HEK293 (cell line): ENCODE data around the gene TACC2.

Experiments used
- CTCF ChIA-PET: fragments of 350-600 bp; formaldehyde crosslinking; extraction: SDS; loops from one replicate; lab custom pipeline; 2021; ENCODE audit warnings: antibody characterized with exemption; lab: Yijun Ruan, JAX
- POLR2A ChIA-PET: fragments of 300-600 bp; formaldehyde crosslinking; extraction: SDS; loops from one replicate; lab custom pipeline; 2020; ENCODE audit warnings: antibody characterized with exemption, inconsistent platforms; lab: Yijun Ruan, JAX
- H3K27ac ChIP-seq: fragments of 200-500 bp; sonication (Bioruptor generic); 2 replicates; pipeline ENCODE4 v1.5.1; 2014; ENCODE audit warnings: low read depth, low read length, control low read depth, inconsistent platforms; ENCODE audit errors: extremely low read depth
- H3K36me3 ChIP-seq, 2 experiments: fragments of 200-500 bp in 1 of 2; sonication (Bioruptor generic) in 1 of 2; 1 replicate in 1 of 2; 2 replicates in 1 of 2; pipeline ENCODE4 v1.5.1; 2014 to 2017; ENCODE audit warnings: inconsistent platforms in 2 of 2, low read length in 2 of 2; ENCODE audit not compliant: control insufficient read depth in 2 of 2, insufficient read depth in 1 of 2
- H3K4me1 ChIP-seq: fragments of 200-500 bp; sonication (Bioruptor generic); 2 replicates; pipeline ENCODE4 v1.5.1; 2014; ENCODE audit warnings: mild to moderate bottlenecking, low read length, inconsistent platforms; ENCODE audit not compliant: control insufficient read depth, insufficient read depth
- H3K4me3 ChIP-seq: 2 replicates; pipeline ENCODE4 v1.5.1; 2011; ENCODE audit warnings: low read depth, mild to moderate bottlenecking, control low read depth, low read length, moderate library complexity
- H3K9me3 ChIP-seq: fragments of 200-500 bp; sonication (Bioruptor generic); 2 replicates; pipeline ENCODE4 v1.5.1; 2014; ENCODE audit warnings: low read depth, low read length, inconsistent platforms; ENCODE audit not compliant: control insufficient read depth, insufficient read depth
- EGR2 ChIP-seq: fragments of 450-650 bp; formaldehyde crosslinking; IDR thresholded peaks from 2 replicates; pipeline ENCODE4 v1.5.1; 2016; ENCODE audit warnings: low read depth, missing biosample characterization, missing genetic modification characterization
- HOXC10 ChIP-seq: sonication (generic); formaldehyde crosslinking; IDR thresholded peaks from 2 replicates; pipeline ENCODE4 v1.8.1; 2023; ENCODE audit warnings: mild to moderate bottlenecking, missing genetic modification reagents
- KLF10 ChIP-seq: fragments of 450-650 bp; IDR thresholded peaks from 2 replicates; pipeline ENCODE4 v1.5.1; 2018; ENCODE audit warnings: missing biosample characterization, mild to moderate bottlenecking, missing genetic modification characterization
- KLF8 ChIP-seq: fragments of 450-650 bp; formaldehyde crosslinking; IDR thresholded peaks from 2 replicates; pipeline ENCODE4 v1.5.1; 2016; ENCODE audit warnings: missing biosample characterization, missing genetic modification characterization
- PRDM1 ChIP-seq: fragments of 450-650 bp; formaldehyde crosslinking; IDR thresholded peaks from 2 replicates; pipeline ENCODE4; 2016; ENCODE audit warnings: missing biosample characterization, missing genetic modification characterization
- RBAK ChIP-seq: fragments of 450-650 bp; formaldehyde crosslinking; IDR thresholded peaks from 2 replicates; pipeline ENCODE4 v1.5.1; 2016; ENCODE audit warnings: missing biosample characterization, missing genetic modification characterization
- REPIN1 ChIP-seq: fragments of 450-650 bp; formaldehyde crosslinking; IDR thresholded peaks from 2 replicates; pipeline ENCODE4 v1.5.1; 2017; ENCODE audit warnings: missing biosample characterization, missing genetic modification characterization, low read depth
- SP2 ChIP-seq: fragments of 450-650 bp; formaldehyde crosslinking; IDR thresholded peaks from 2 replicates; pipeline ENCODE4 v1.5.1; 2016; ENCODE audit warnings: missing biosample characterization, missing genetic modification characterization
- YY2 ChIP-seq: fragments of 450-650 bp; formaldehyde crosslinking; IDR thresholded peaks from 2 replicates; pipeline ENCODE4 v1.5.1; 2016; ENCODE audit warnings: missing biosample characterization, missing genetic modification characterization
- ZBTB17 ChIP-seq: fragments of 450-650 bp; formaldehyde crosslinking; IDR thresholded peaks from 2 replicates; pipeline ENCODE4 v1.5.1; 2016; ENCODE audit warnings: missing biosample characterization, missing genetic modification characterization
- ZBTB20 ChIP-seq: fragments of 450-650 bp; formaldehyde crosslinking; IDR thresholded peaks from 2 replicates; pipeline ENCODE4 v1.5.1; 2016; ENCODE audit warnings: missing biosample characterization, missing genetic modification characterization
- ZBTB48 ChIP-seq: fragments of 450-650 bp; formaldehyde crosslinking; IDR thresholded peaks from 2 replicates; pipeline ENCODE4 v1.5.1; 2016; ENCODE audit warnings: missing biosample characterization, missing genetic modification characterization
- ZFHX2 ChIP-seq: fragments of 450-650 bp; formaldehyde crosslinking; conservative IDR thresholded peaks from 2 replicates; pipeline ENCODE4 v1.5.1; 2016; ENCODE audit warnings: missing biosample characterization, missing genetic modification characterization
- ZFP69B ChIP-seq: fragments of 450-650 bp; formaldehyde crosslinking; IDR thresholded peaks from 2 replicates; pipeline ENCODE4 v1.5.1; 2016; ENCODE audit warnings: missing biosample characterization, missing genetic modification characterization
- ZIC2 ChIP-seq: fragments of 450-650 bp; formaldehyde crosslinking; IDR thresholded peaks from 2 replicates; pipeline ENCODE4 v1.5.1; 2016; ENCODE audit warnings: missing biosample characterization, missing genetic modification characterization
- ZNF112 ChIP-seq: fragments of 450-650 bp; formaldehyde crosslinking; IDR thresholded peaks from 2 replicates; pipeline ENCODE4 v1.5.0; 2017; ENCODE audit warnings: missing biosample characterization, missing genetic modification characterization
- ZNF114 ChIP-seq: fragments of 450-650 bp; formaldehyde crosslinking; IDR thresholded peaks from 2 replicates; pipeline ENCODE4 v1.5.0; 2017; ENCODE audit warnings: missing biosample characterization, missing genetic modification characterization
- ZNF19 ChIP-seq: fragments of 450-650 bp; formaldehyde crosslinking; IDR thresholded peaks from 2 replicates; pipeline ENCODE4; 2016; ENCODE audit warnings: missing biosample characterization, missing genetic modification characterization, low read depth
- ZNF2 ChIP-seq: fragments of 450-650 bp; formaldehyde crosslinking; IDR thresholded peaks from 2 replicates; pipeline ENCODE4 v1.5.1; 2016; ENCODE audit warnings: missing biosample characterization, missing genetic modification characterization
- ZNF266 ChIP-seq: fragments of 450-650 bp; formaldehyde crosslinking; IDR thresholded peaks from 2 replicates; pipeline ENCODE4 v1.5.1; 2016; ENCODE audit warnings: missing biosample characterization, missing genetic modification characterization, low read depth
- ZNF274 ChIP-seq, 2 experiments: fragments of 200-500 bp in 1 of 2; fragments of 450-650 bp in 1 of 2; sonication (Bioruptor generic) in 1 of 2; formaldehyde crosslinking in 1 of 2; IDR thresholded peaks; 2 replicates each; pipeline versions ENCODE4 v1.5.1 to v1.6.1; 2014 to 2016; ENCODE audit warnings: borderline replicate concordance in 1 of 2, inconsistent platforms in 1 of 2, low read length in 1 of 2, missing biosample characterization in 1 of 2, missing genetic modification characterization in 1 of 2
- ZNF311 ChIP-seq: fragments of 450-650 bp; formaldehyde crosslinking; IDR thresholded peaks from 2 replicates; pipeline ENCODE4 v1.5.1; 2017; ENCODE audit warnings: missing biosample characterization, missing genetic modification characterization, borderline replicate concordance
- ZNF324 ChIP-seq: fragments of 450-650 bp; formaldehyde crosslinking; IDR thresholded peaks from 2 replicates; pipeline ENCODE4 v1.5.1; 2016; ENCODE audit warnings: missing biosample characterization, missing genetic modification characterization
- ZNF354C ChIP-seq: fragments of 450-650 bp; formaldehyde crosslinking; IDR thresholded peaks from 2 replicates; pipeline ENCODE4 v1.5.1; 2016; ENCODE audit warnings: missing biosample characterization, missing genetic modification characterization, low read depth, borderline replicate concordance
- ZNF362 ChIP-seq: fragments of 450-650 bp; formaldehyde crosslinking; IDR thresholded peaks from 2 replicates; pipeline ENCODE4 v1.5.1; 2016; ENCODE audit warnings: missing biosample characterization, missing genetic modification characterization
- ZNF394 ChIP-seq: fragments of 450-650 bp; formaldehyde crosslinking; IDR thresholded peaks from 2 replicates; pipeline ENCODE4 v1.5.1; 2016; ENCODE audit warnings: missing biosample characterization, missing genetic modification characterization, mild to moderate bottlenecking, moderate library complexity, borderline replicate concordance
- ZNF423 ChIP-seq: fragments of 450-650 bp; formaldehyde crosslinking; IDR thresholded peaks from 2 replicates; pipeline ENCODE4 v1.5.1; 2016; ENCODE audit warnings: missing biosample characterization, missing genetic modification characterization
- ZNF433 ChIP-seq: fragments of 450-650 bp; formaldehyde crosslinking; IDR thresholded peaks from 2 replicates; pipeline ENCODE4 v1.5.1; 2016; ENCODE audit warnings: missing biosample characterization, missing genetic modification characterization, low read depth
- ZNF558 ChIP-seq: fragments of 450-650 bp; formaldehyde crosslinking; IDR thresholded peaks from 2 replicates; pipeline ENCODE4 v1.5.1; 2016; ENCODE audit warnings: missing biosample characterization, missing genetic modification characterization
- ZNF785 ChIP-seq: fragments of 450-650 bp; formaldehyde crosslinking; IDR thresholded peaks from 2 replicates; pipeline ENCODE4 v1.5.1; 2016; ENCODE audit warnings: missing biosample characterization, missing genetic modification characterization

TACC2 gene

GRCh38 chr10:122227754-122228153, 238.8 kb downstream of the TACC2 start:
- Histone ChIP-seq H3K4me3 (no peak overlapping the region), H3K27ac (no peak overlapping the region), H3K4me1 (no peaks in the 10 kb centered on the region), H3K9me3 (no peaks in the 10 kb centered on the region), H3K36me3 (peaks cover 0 to 32% of the 10 kb centered on the region in 2 experiments; a peak in 2 of 3 replicates)
- TF ChIP-seq ZNF423 (tag by site-specific recombination) (no peak), ZNF112 (tag by site-specific recombination) (no peak), KLF8 (tag by site-specific recombination) (no peak), ZBTB20 (tag by site-specific recombination) (no peak), ZNF433 (no peak), ZNF311 (tag by site-specific recombination) (no peak), RBAK (tag by site-specific recombination) (no peak), YY2 (tag by site-specific recombination) (no peak), ZNF785 (tag by site-specific recombination) (no peak), ZNF274 (IDR thresholded peaks at IDR 0.05; ENCODE audit: low read length) (no peak), ZNF274 (tag by site-specific recombination; IDR thresholded peaks at IDR 0.05; ENCODE audit: borderline replicate concordance) (no peak), ZNF362 (tag by site-specific recombination) (no peak), ZBTB48 (no peak), EGR2 (no peak), ZIC2 (tag by site-specific recombination) (no peak), ZNF2 (tag by site-specific recombination) (no peak)
- ChIA-PET POLR2A (no interaction called here), CTCF (no interaction called here)

- no peak for TF ChIP-seq ZNF266
- POLR2A ChIA-PET, result no interaction called here
- H3K9me3 ChIP-seq, result no peaks in the 10 kb centered on the region
- no peak overlapping the region for H3K27ac ChIP-seq
- CTCF ChIA-PET, result no interaction called here
- H3K4me3 ChIP-seq, result no peak overlapping the region
- peaks cover 0 to 28% of the 10 kb centered on the region in 2 experiments; a peak in 2 of 3 replicates for H3K36me3 ChIP-seq
- no peaks in the 10 kb centered on the region for H3K4me1 ChIP-seq
These were observed 240.7 kb downstream of the TACC2 start for GRCh38 chr10:122229666-122230065.

GRCh38 chr10:122230222-122230621, 241.3 kb downstream of the TACC2 start:
- Histone ChIP-seq H3K4me3 (no peak overlapping the region), H3K27ac (no peak overlapping the region), H3K4me1 (no peaks in the 10 kb centered on the region), H3K36me3 (peaks cover 0 to 28% of the 10 kb centered on the region in 2 experiments; a peak in 2 of 3 replicates), H3K9me3 (no peaks in the 10 kb centered on the region)
- ChIA-PET POLR2A (no interaction called here), CTCF (interaction anchor here (0.7 kb wide), 1 partner anchor 9 kb away, joined by 3 read pairs; no protein-coding TSS in a partner anchor)
- TF ChIP-seq ZNF324 (tag by site-specific recombination) (no peak), ZNF785 (tag by site-specific recombination) (no peak), ZFP69B (tag by site-specific recombination) (no peak), ZNF394 (tag by site-specific recombination) (no peak), ZNF19 (no peak), ZBTB17 (tag by site-specific recombination) (no peak), ZNF114 (tag by site-specific recombination) (no peak), KLF8 (tag by site-specific recombination) (no peak), ZNF354C (no peak), ZNF558 (no peak), REPIN1 (tag by site-specific recombination) (no peak), SP2 (tag by site-specific recombination) (no peak), ZFHX2 (tag by site-specific recombination) (no peak), KLF10 (tag by site-specific recombination) (no peak), PRDM1 (tag by site-specific recombination) (no peak), HOXC10 (CRISPR knock-in tag) (no peak)
